GM12875 (cell line): ENCODE results near the gene FBH1.

Source experiments
- H3K4me3 ChIP-seq: one replicate; pipeline ENCODE4 v1.5.1; 2011; ENCODE audit warnings: low read depth, low read length, control low read depth
- TF ChIP-seq, protein P1 (sequence below): IDR thresholded peaks from 2 replicates; pipeline ENCODE4 v1.5.1; 2011; ENCODE audit warnings: low read depth, mild to moderate bottlenecking, control low read depth, inconsistent platforms, low read length, moderate library complexity, borderline replicate concordance; ENCODE audit not compliant: insufficient read depth

FBH1 gene

GRCh38 chr10:5981529-5981928 is 91.5 kb downstream of the FBH1 start:
- no peak overlapping the region for H3K4me3 ChIP-seq
- TF ChIP-seq, protein P1, sequence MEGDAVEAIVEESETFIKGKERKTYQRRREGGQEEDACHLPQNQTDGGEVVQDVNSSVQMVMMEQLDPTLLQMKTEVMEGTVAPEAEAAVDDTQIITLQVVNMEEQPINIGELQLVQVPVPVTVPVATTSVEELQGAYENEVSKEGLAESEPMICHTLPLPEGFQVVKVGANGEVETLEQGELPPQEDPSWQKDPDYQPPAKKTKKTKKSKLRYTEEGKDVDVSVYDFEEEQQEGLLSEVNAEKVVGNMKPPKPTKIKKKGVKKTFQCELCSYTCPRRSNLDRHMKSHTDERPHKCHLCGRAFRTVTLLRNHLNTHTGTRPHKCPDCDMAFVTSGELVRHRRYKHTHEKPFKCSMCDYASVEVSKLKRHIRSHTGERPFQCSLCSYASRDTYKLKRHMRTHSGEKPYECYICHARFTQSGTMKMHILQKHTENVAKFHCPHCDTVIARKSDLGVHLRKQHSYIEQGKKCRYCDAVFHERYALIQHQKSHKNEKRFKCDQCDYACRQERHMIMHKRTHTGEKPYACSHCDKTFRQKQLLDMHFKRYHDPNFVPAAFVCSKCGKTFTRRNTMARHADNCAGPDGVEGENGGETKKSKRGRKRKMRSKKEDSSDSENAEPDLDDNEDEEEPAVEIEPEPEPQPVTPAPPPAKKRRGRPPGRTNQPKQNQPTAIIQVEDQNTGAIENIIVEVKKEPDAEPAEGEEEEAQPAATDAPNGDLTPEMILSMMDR = no peak

DNA sequence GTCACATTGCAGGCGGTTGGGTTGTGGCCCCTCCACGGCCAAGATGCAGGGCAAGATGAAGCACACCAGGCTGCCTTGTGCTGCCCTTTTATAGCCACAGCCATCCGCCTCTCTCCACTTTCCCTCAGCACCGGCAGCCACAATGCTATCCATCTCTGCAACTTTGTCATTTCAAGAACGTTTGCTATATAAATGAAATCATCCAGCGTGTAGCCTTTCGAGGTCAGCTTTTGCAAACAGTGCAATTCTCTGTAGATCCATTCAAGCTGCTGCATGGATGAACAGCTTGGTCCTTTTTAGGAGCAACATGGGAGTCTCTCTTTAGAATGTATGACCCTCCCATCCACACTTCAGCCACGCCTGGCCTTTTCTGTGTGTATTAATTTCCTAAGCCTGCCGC is 93.7 kb downstream of the FBH1 start:
- TF ChIP-seq, protein P1 = no peak
- no peak overlapping the region for H3K4me3 ChIP-seq

DNA sequence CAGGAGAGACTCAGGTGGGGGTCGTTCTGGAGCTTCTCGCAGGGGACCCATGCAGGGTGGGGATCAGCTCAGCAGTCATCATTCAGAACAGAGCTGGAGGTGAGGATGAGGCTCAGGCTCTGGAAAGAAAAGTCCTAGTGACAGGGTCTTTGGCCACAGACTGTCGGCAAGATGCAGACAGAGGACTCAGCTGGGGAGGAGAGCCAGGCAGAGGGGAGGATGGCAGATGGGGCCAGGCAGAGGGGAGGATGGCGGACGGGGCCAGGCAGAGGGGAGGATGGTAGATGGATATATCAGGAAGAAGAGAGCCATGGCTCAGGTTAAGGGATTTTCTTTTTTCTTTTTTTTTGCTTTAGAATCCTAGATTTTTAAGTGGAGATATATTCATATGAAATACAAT is 95.0 kb downstream of the FBH1 start:
- TF ChIP-seq, protein P1 = no peak
- no peak overlapping the region for H3K4me3 ChIP-seq
